HepG2 (cell line): ENCODE data around the gene NTN3. TPM values are rescaled to one million over a fixed set of nuclear protein-coding genes. Genes with fewer than 3 reads are reported as not detected.

ENCODE experiments used
- ESRRA ChIP-seq: sonication (generic); formaldehyde crosslinking; IDR thresholded peaks from 2 replicates; pipeline ENCODE4 v1.5.1; 2020; ENCODE audit warnings: mild to moderate bottlenecking, low read depth, missing genetic modification reagents
- KDM6A ChIP-seq: IDR thresholded peaks from 2 replicates; pipeline ENCODE4 v1.6.1; 2016; ENCODE audit warnings: low read depth
- MXD3 ChIP-seq: IDR thresholded peaks from 2 replicates; pipeline ENCODE4 v1.6.1; 2016; ENCODE audit warnings: mild to moderate bottlenecking, missing biosample characterization, missing genetic modification reagents
- PAF1 ChIP-seq: IDR thresholded peaks from 2 replicates; pipeline ENCODE4 v1.6.1; 2016; ENCODE audit warnings: missing genetic modification reagents, missing compliant biosample characterization
- PLSCR1 ChIP-seq: sonication (generic); formaldehyde crosslinking; IDR thresholded peaks from 2 replicates; pipeline ENCODE4 v1.5.0; 2020; ENCODE audit warnings: missing genetic modification reagents, mild to moderate bottlenecking, borderline replicate concordance
- PTBP1 ChIP-seq: fragments of 200-400 bp; formaldehyde crosslinking; IDR thresholded peaks from 2 replicates; pipeline ENCODE4 v1.6.1; 2018; ENCODE audit warnings: low read length, low read depth; ENCODE audit not compliant: poor library complexity, severe bottlenecking
- RBAK ChIP-seq: sonication (generic); formaldehyde crosslinking; IDR thresholded peaks from 2 replicates; pipeline ENCODE4 v1.5.1; 2020; ENCODE audit warnings: mild to moderate bottlenecking, missing genetic modification reagents
- SAFB2 ChIP-seq: sonication (generic); formaldehyde crosslinking; IDR thresholded peaks from 2 replicates; pipeline ENCODE4 v1.5.1; 2020; ENCODE audit warnings: missing genetic modification reagents, low read depth, mild to moderate bottlenecking, borderline replicate concordance
- SKIL ChIP-seq: sonication (generic); formaldehyde crosslinking; IDR thresholded peaks from 2 replicates; pipeline ENCODE4 v1.8.0; 2022; ENCODE audit warnings: missing genetic modification reagents, mild to moderate bottlenecking, moderate library complexity, borderline replicate concordance
- TCF7L2 ChIP-seq: IDR thresholded peaks from 2 replicates; pipeline ENCODE4 v1.6.1; 2011; ENCODE audit warnings: mild to moderate bottlenecking, low read depth, low read length, moderate library complexity
- TP53 ChIP-seq: sonication (generic); formaldehyde crosslinking; conservative IDR thresholded peaks from 2 replicates; pipeline ENCODE4 v1.4.0; 2020; ENCODE audit warnings: missing genetic modification reagents
- ZBTB43 ChIP-seq: sonication (generic); formaldehyde crosslinking; conservative IDR thresholded peaks from 2 replicates; pipeline ENCODE4 v1.4.0; 2020; ENCODE audit warnings: missing genetic modification reagents
- ZNF18 ChIP-seq: sonication (generic); formaldehyde crosslinking; IDR thresholded peaks from 2 replicates; pipeline ENCODE4 v1.8.0; 2022; ENCODE audit warnings: mild to moderate bottlenecking, missing genetic modification reagents; ENCODE audit not compliant: insufficient replicate concordance
- ZNF224 ChIP-seq: sonication (generic); formaldehyde crosslinking; IDR thresholded peaks from 2 replicates; pipeline ENCODE4 v1.5.0; 2020; ENCODE audit warnings: mild to moderate bottlenecking, missing genetic modification reagents
- ZNF362 ChIP-seq: sonication (generic); formaldehyde crosslinking; IDR thresholded peaks from 2 replicates; pipeline ENCODE4 v1.4.0; 2020; ENCODE audit warnings: missing genetic modification reagents, mild to moderate bottlenecking, borderline replicate concordance
- ZNF414 ChIP-seq: sonication (generic); formaldehyde crosslinking; IDR thresholded peaks from 2 replicates; pipeline ENCODE4 v1.5.0; 2020; ENCODE audit warnings: missing genetic modification reagents
- ZNF564 ChIP-seq: sonication (generic); formaldehyde crosslinking; IDR thresholded peaks from 2 replicates; pipeline ENCODE4 v1.8.1; 2023; ENCODE audit warnings: mild to moderate bottlenecking, missing genetic modification reagents
- ZNF615 ChIP-seq: sonication (generic); formaldehyde crosslinking; IDR thresholded peaks from 2 replicates; pipeline ENCODE4 v1.5.0; 2020; ENCODE audit warnings: mild to moderate bottlenecking, missing genetic modification reagents, borderline replicate concordance
- ZNF652 ChIP-seq: IDR thresholded peaks from 2 replicates; pipeline ENCODE4 v1.6.1; 2016; ENCODE audit warnings: low read depth, borderline replicate concordance
- ZNF777 ChIP-seq: sonication (generic); formaldehyde crosslinking; IDR thresholded peaks from 2 replicates; pipeline ENCODE4 v1.4.0; 2020; ENCODE audit warnings: missing genetic modification reagents
- polyA plus RNA-seq, 8 experiments: library from polyadenylated mRNA; depleted of rRNA in 3 of 8; stranded (reverse) in 7 of 8; unstranded in 1 of 8; fragments of >200 nt; fragmentation: Illumina TruSeq in 4 of 8; extraction: Trizol in 4 of 8; gene quantifications; 2 replicates each; pipeline versions ENCODE4 v1.2.1 to v1.2.3, GENCODE V29; 2011 to 2016; ENCODE audit warnings: low read depth in 4 of 8, missing spikeins in 1 of 8, mixed read lengths in 1 of 8; ENCODE audit not compliant: insufficient read depth in 1 of 8
- total RNA-seq, 5 experiments: library from RNA; depleted of rRNA; stranded (reverse); fragments of >200 nt; fragmentation: Illumina TruSeq; extraction: Trizol; gene quantifications; 2 replicates each; pipeline ENCODE4 v1.2.3, GENCODE V29; 2016; ENCODE audit warnings: low read depth in 1 of 5

Gene NTN3
- total and polyA plus RNA-seq, 2 of the 13 experiments (the other 11 are each of a cell fraction or from before 2014, with no cell fraction given) = 0.09 to 0.20 TPM

- no peak for TF ChIP-seq MXD3 (CRISPR knock-in tag)
- TF ChIP-seq ZNF18 (CRISPR knock-in tag) = no peak
- no peak; the same call in 1 of the 2 replicates for TF ChIP-seq ZNF362 (CRISPR knock-in tag)
- TF ChIP-seq SKIL (CRISPR knock-in tag) = peak; percentile 90
- no peak; the same call in 1 of the 2 replicates for TF ChIP-seq ZNF652 (CRISPR knock-in tag)
- TF ChIP-seq TP53 (CRISPR knock-in tag) = no peak
- TF ChIP-seq ZNF564 (CRISPR knock-in tag) = no peak
- TF ChIP-seq TCF7L2 = no peak
- TF ChIP-seq KDM6A (CRISPR knock-in tag) = peak; percentile 65; the same call in 1 of the 2 replicates
- peak; percentile 68; the same call in 1 of the 2 replicates for TF ChIP-seq ZBTB43 (CRISPR knock-in tag)
- TF ChIP-seq PTBP1 = no peak
- TF ChIP-seq ZNF224 (CRISPR knock-in tag) = no peak
- no peak for TF ChIP-seq PAF1 (CRISPR knock-in tag)
- no peak for TF ChIP-seq ZNF615
- no peak for TF ChIP-seq PLSCR1 (CRISPR knock-in tag)
- peak; percentile 15; the same call in 1 of the 2 replicates for TF ChIP-seq ZNF414 (CRISPR knock-in tag)
- TF ChIP-seq ZNF777 (CRISPR knock-in tag) = no peak
- no peak for TF ChIP-seq SAFB2
- TF ChIP-seq ESRRA (CRISPR knock-in tag) = peak; percentile 55; the same call in 1 of the 2 replicates
- no peak for TF ChIP-seq RBAK (CRISPR knock-in tag)
Observed at GRCh38 chr16:2484898-2485508, 13.9 kb downstream of the NTN3 start (continued).
